Measurements from ENCODE around the gene LEMD3. TPM values are rescaled to one million over a fixed set of nuclear protein-coding genes. Genes with fewer than 3 reads are reported as not detected.
A peak's percentile ranks its signal among the peaks of the same experiment; 100 is the strongest.

The LEMD3 gene
- total and polyA plus RNA-seq, 2 experiments from 2014 or later, result 17.3 to 82.1 TPM

- no peaks in the 10 kb centered on the region for H3K27me3 ChIP-seq
- no peaks in the 10 kb centered on the region for H3K36me3 ChIP-seq
- no peak overlapping the region for H3K4me3 ChIP-seq
- H3K9me3 ChIP-seq (ENCODE audit: low read depth), result no peaks in the 10 kb centered on the region
- no peak for TF ChIP-seq CTCF (IDR thresholded peaks at IDR 0.05; ENCODE audit: low read depth, low read length)
- DNase-seq (ENCODE audit: low read depth in 1 of 2, low spot score in 1 of 2), result no peak
- no peak overlapping the region for H3K27ac ChIP-seq
- no peaks in the 10 kb centered on the region for H3K4me1 ChIP-seq (ENCODE audit: low read depth)
These were observed 88.6 kb downstream of the LEMD3 start for GRCh38 chr12:65257986-65258385.

- no peaks in the 10 kb centered on the region for H3K9me3 ChIP-seq (ENCODE audit: low read depth)
- H3K4me1 ChIP-seq (ENCODE audit: low read depth), result no peaks in the 10 kb centered on the region
- no peaks in the 10 kb centered on the region for H3K27me3 ChIP-seq
- H3K36me3 ChIP-seq, result no peaks in the 10 kb centered on the region
- no peak overlapping the region for H3K4me3 ChIP-seq
- H3K27ac ChIP-seq, result no peak overlapping the region
- TF ChIP-seq CTCF (IDR thresholded peaks at IDR 0.05; ENCODE audit: low read depth, low read length), result no peak
- no peak for DNase-seq (ENCODE audit: low read depth in 1 of 2, low spot score in 1 of 2)
These were observed 90.1 kb downstream of the LEMD3 start for GRCh38 chr12:65259501-65259900.

- H3K4me1 ChIP-seq (ENCODE audit: low read depth), result no peaks in the 10 kb centered on the region
- H3K9me3 ChIP-seq (ENCODE audit: low read depth), result no peaks in the 10 kb centered on the region
- DNase-seq (ENCODE audit: low read depth in 1 of 2, low spot score in 1 of 2), result no peak
- TF ChIP-seq CTCF (IDR thresholded peaks at IDR 0.05; ENCODE audit: low read depth, low read length), result no peak
- H3K4me3 ChIP-seq, result no peak overlapping the region
- H3K27ac ChIP-seq, result no peak overlapping the region
- no peaks in the 10 kb centered on the region for H3K36me3 ChIP-seq
- H3K27me3 ChIP-seq, result no peaks in the 10 kb centered on the region
These were observed 94.4 kb downstream of the LEMD3 start for GRCh38 chr12:65263777-65264176.

- Histone ChIP-seq H3K4me1 (ENCODE audit: low read depth) (no peaks in the 10 kb centered on the region), H3K27me3 (no peaks in the 10 kb centered on the region), H3K9me3 (ENCODE audit: low read depth) (no peaks in the 10 kb centered on the region), H3K27ac (no peak overlapping the region), H3K36me3 (no peaks in the 10 kb centered on the region), H3K4me3 (no peak overlapping the region)
- DNase-seq (ENCODE audit: low read depth in 1 of 2, low spot score in 1 of 2), result no peak
- TF ChIP-seq CTCF (IDR thresholded peaks at IDR 0.05; ENCODE audit: low read depth, low read length), result no peak
These were observed 97.0 kb downstream of the LEMD3 start for GRCh38 chr12:65266408-65266807.

- no peak for TF ChIP-seq CTCF (IDR thresholded peaks at IDR 0.05; ENCODE audit: low read depth, low read length)
- H3K9me3 ChIP-seq (ENCODE audit: low read depth), result no peaks in the 10 kb centered on the region
- no peaks in the 10 kb centered on the region for H3K4me1 ChIP-seq (ENCODE audit: low read depth)
- no peaks in the 10 kb centered on the region for H3K27me3 ChIP-seq
- no peak overlapping the region for H3K4me3 ChIP-seq
- no peaks in the 10 kb centered on the region for H3K36me3 ChIP-seq
- no peak overlapping the region for H3K27ac ChIP-seq
- peak in 1 of 2 donors; percentile 11 for DNase-seq (ENCODE audit: low read depth in 1 of 2, low spot score in 1 of 2)
These were observed 100.2 kb downstream of the LEMD3 start for GRCh38 chr12:65269603-65270002.
